ENCODE measurements around the gene APAF1. TPM values are rescaled to one million over a fixed set of nuclear protein-coding genes. Genes with fewer than 3 reads are reported as not detected.

The APAF1 gene
- total RNA-seq, 1 donor from 2014 or later = 4.0 TPM

Other genes starting within 250 kb of the APAF1 start
- 15.6 TPM for gene TMPO, start 129.7 kb upstream of the APAF1 start, total RNA-seq
- gene SLC25A3, start 51.6 kb upstream of the APAF1 start, total RNA-seq = 1,790 TPM
- gene IKBIP, start 502 bp upstream of the APAF1 start, total RNA-seq = 4.8 TPM